HepG2 (cell line): ENCODE data around the gene SKIL. TPM values are rescaled to one million over a fixed set of nuclear protein-coding genes. Genes with fewer than 3 reads are reported as not detected.

Experiments used
- ATF2 ChIP-seq: sonication (generic); formaldehyde crosslinking; IDR thresholded peaks from 2 replicates; pipeline ENCODE4 v1.4.0; 2020; ENCODE audit warnings: missing genetic modification reagents
- BRF2 ChIP-seq: sonication (generic); formaldehyde crosslinking; IDR thresholded peaks from 2 replicates; pipeline ENCODE4 v1.8.1; 2022; ENCODE audit warnings: mild to moderate bottlenecking, missing genetic modification reagents
- HOXA3 ChIP-seq: sonication (generic); formaldehyde crosslinking; IDR thresholded peaks from 2 replicates; pipeline ENCODE4 v1.5.0; 2020; ENCODE audit warnings: missing genetic modification reagents
- JARID2 ChIP-seq: sonication (generic); formaldehyde crosslinking; IDR thresholded peaks from 2 replicates; pipeline ENCODE4 v1.8.1; 2023; ENCODE audit warnings: missing genetic modification reagents, inconsistent platforms; ENCODE audit not compliant: insufficient replicate concordance
- KDM6A ChIP-seq: IDR thresholded peaks from 2 replicates; pipeline ENCODE4 v1.6.1; 2016; ENCODE audit warnings: low read depth
- MTA1 ChIP-seq: sonication (generic); formaldehyde crosslinking; IDR thresholded peaks from 2 replicates; pipeline ENCODE4 v1.4.0; 2020; ENCODE audit warnings: missing genetic modification reagents, mild to moderate bottlenecking, borderline replicate concordance
- SIN3A ChIP-seq: IDR thresholded peaks from 2 replicates; pipeline ENCODE4 v1.6.1; 2011; ENCODE audit warnings: low read depth, mild to moderate bottlenecking, control low read depth, low read length, borderline replicate concordance
- SKIL ChIP-seq: sonication (generic); formaldehyde crosslinking; IDR thresholded peaks from 2 replicates; pipeline ENCODE4 v1.8.0; 2022; ENCODE audit warnings: missing genetic modification reagents, mild to moderate bottlenecking, moderate library complexity, borderline replicate concordance
- TRAFD1 ChIP-seq: sonication (generic); formaldehyde crosslinking; IDR thresholded peaks from 2 replicates; pipeline ENCODE4 v1.5.1; 2020; ENCODE audit warnings: missing genetic modification reagents, mild to moderate bottlenecking, borderline replicate concordance
- U2AF2 ChIP-seq: fragments of 200-400 bp; formaldehyde crosslinking; IDR thresholded peaks from 2 replicates; pipeline ENCODE4 v1.6.1; 2017; ENCODE audit warnings: low read depth, mild to moderate bottlenecking, low read length
- ZNF557 ChIP-seq: sonication (generic); formaldehyde crosslinking; IDR thresholded peaks from 2 replicates; pipeline ENCODE4 v1.4.0; 2020; ENCODE audit warnings: missing genetic modification reagents
- ZNF670 ChIP-seq: sonication (generic); formaldehyde crosslinking; IDR thresholded peaks from 2 replicates; pipeline ENCODE4 v1.8.0; 2022; ENCODE audit warnings: mild to moderate bottlenecking, missing genetic modification reagents, borderline replicate concordance
- ZNF746 ChIP-seq: sonication (generic); formaldehyde crosslinking; IDR thresholded peaks from 2 replicates; pipeline ENCODE4 v1.8.0; 2022; ENCODE audit warnings: mild to moderate bottlenecking, missing genetic modification reagents
- polyA plus RNA-seq, 8 experiments: library from polyadenylated mRNA; depleted of rRNA in 3 of 8; stranded (reverse) in 7 of 8; unstranded in 1 of 8; fragments of >200 nt; fragmentation: Illumina TruSeq in 4 of 8; extraction: Trizol in 4 of 8; gene quantifications; 2 replicates each; pipeline versions ENCODE4 v1.2.1 to v1.2.3, GENCODE V29; 2011 to 2016; ENCODE audit warnings: low read depth in 4 of 8, missing spikeins in 1 of 8, mixed read lengths in 1 of 8; ENCODE audit not compliant: insufficient read depth in 1 of 8
- total RNA-seq, 5 experiments: library from RNA; depleted of rRNA; stranded (reverse); fragments of >200 nt; fragmentation: Illumina TruSeq; extraction: Trizol; gene quantifications; 2 replicates each; pipeline ENCODE4 v1.2.3, GENCODE V29; 2016; ENCODE audit warnings: low read depth in 1 of 5
- TF ChIP-seq, protein P1 (sequence below): sonication (generic); formaldehyde crosslinking; IDR thresholded peaks from 2 replicates; pipeline ENCODE4 v1.4.0; 2020; ENCODE audit warnings: missing genetic modification reagents, borderline replicate concordance
- TF ChIP-seq, protein P2 (sequence below): sonication (generic); formaldehyde crosslinking; IDR thresholded peaks from 2 replicates; pipeline ENCODE4 v1.8.0; 2022; ENCODE audit warnings: low read depth, missing genetic modification reagents
- TF ChIP-seq, protein P3 (sequence below): sonication (generic); formaldehyde crosslinking; conservative IDR thresholded peaks from 2 replicates; pipeline ENCODE4 v1.8.0; 2022; ENCODE audit warnings: low read depth, missing genetic modification reagents

SKIL gene
- total and polyA plus RNA-seq, 2 of the 13 experiments (the other 11 are each of a cell fraction or from before 2014, with no cell fraction given) = 5.2 to 20.7 TPM

- TF ChIP-seq, protein P1, sequence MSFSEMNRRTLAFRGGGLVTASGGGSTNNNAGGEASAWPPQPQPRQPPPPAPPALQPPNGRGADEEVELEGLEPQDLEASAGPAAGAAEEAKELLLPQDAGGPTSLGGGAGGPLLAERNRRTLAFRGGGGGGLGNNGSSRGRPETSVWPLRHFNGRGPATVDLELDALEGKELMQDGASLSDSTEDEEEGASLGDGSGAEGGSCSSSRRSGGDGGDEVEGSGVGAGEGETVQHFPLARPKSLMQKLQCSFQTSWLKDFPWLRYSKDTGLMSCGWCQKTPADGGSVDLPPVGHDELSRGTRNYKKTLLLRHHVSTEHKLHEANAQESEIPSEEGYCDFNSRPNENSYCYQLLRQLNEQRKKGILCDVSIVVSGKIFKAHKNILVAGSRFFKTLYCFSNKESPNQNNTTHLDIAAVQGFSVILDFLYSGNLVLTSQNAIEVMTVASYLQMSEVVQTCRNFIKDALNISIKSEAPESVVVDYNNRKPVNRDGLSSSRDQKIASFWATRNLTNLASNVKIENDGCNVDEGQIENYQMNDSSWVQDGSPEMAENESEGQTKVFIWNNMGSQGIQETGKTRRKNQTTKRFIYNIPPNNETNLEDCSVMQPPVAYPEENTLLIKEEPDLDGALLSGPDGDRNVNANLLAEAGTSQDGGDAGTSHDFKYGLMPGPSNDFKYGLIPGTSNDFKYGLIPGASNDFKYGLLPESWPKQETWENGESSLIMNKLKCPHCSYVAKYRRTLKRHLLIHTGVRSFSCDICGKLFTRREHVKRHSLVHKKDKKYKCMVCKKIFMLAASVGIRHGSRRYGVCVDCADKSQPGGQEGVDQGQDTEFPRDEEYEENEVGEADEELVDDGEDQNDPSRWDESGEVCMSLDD (CRISPR knock-in tag) = no peak
- TF ChIP-seq, protein P2, sequence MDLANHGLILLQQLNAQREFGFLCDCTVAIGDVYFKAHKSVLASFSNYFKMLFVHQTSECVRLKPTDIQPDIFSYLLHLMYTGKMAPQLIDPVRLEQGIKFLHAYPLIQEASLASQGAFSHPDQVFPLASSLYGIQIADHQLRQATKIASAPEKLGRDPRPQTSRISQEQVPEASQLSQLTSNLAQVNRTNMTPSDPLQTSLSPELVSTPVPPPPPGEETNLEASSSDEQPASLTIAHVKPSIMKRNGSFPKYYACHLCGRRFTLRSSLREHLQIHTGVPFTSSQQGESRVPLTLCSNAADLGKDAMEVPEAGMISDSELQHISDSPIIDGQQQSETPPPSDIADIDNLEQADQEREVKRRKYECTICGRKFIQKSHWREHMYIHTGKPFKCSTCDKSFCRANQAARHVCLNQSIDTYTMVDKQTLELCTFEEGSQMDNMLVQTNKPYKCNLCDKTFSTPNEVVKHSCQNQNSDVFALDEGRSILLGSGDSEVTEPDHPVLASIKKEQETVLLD (CRISPR knock-in tag) = peak; percentile 92
- TF ChIP-seq, protein P3, sequence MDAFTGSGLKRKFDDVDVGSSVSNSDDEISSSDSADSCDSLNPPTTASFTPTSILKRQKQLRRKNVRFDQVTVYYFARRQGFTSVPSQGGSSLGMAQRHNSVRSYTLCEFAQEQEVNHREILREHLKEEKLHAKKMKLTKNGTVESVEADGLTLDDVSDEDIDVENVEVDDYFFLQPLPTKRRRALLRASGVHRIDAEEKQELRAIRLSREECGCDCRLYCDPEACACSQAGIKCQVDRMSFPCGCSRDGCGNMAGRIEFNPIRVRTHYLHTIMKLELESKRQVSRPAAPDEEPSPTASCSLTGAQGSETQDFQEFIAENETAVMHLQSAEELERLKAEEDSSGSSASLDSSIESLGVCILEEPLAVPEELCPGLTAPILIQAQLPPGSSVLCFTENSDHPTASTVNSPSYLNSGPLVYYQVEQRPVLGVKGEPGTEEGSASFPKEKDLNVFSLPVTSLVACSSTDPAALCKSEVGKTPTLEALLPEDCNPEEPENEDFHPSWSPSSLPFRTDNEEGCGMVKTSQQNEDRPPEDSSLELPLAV (CRISPR knock-in tag) = no peak
- TF ChIP-seq MTA1 (CRISPR knock-in tag) (no peak), BRF2 (no peak), KDM6A (CRISPR knock-in tag) (no peak), U2AF2 (no peak), ATF2 (no peak), ZNF670 (CRISPR knock-in tag) (no peak), ZNF557 (CRISPR knock-in tag) (no peak), JARID2 (no peak), ZNF746 (CRISPR knock-in tag) (peak; percentile 19; the same call in 1 of the 2 replicates), TRAFD1 (CRISPR knock-in tag) (no peak), HOXA3 (CRISPR knock-in tag) (peak; percentile 37; the same call in 1 of the 2 replicates), SKIL (CRISPR knock-in tag) (peak; percentile 75), SIN3A (peak; percentile 26; the same call in 1 of the 2 replicates)
These were observed 829 bp upstream of the SKIL start (continued) for GRCh38 chr3:170356596-170357175.
